ENCODE results near the gene USP10.

USP10 gene, protein sequence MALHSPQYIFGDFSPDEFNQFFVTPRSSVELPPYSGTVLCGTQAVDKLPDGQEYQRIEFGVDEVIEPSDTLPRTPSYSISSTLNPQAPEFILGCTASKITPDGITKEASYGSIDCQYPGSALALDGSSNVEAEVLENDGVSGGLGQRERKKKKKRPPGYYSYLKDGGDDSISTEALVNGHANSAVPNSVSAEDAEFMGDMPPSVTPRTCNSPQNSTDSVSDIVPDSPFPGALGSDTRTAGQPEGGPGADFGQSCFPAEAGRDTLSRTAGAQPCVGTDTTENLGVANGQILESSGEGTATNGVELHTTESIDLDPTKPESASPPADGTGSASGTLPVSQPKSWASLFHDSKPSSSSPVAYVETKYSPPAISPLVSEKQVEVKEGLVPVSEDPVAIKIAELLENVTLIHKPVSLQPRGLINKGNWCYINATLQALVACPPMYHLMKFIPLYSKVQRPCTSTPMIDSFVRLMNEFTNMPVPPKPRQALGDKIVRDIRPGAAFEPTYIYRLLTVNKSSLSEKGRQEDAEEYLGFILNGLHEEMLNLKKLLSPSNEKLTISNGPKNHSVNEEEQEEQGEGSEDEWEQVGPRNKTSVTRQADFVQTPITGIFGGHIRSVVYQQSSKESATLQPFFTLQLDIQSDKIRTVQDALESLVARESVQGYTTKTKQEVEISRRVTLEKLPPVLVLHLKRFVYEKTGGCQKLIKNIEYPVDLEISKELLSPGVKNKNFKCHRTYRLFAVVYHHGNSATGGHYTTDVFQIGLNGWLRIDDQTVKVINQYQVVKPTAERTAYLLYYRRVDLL

DNA sequence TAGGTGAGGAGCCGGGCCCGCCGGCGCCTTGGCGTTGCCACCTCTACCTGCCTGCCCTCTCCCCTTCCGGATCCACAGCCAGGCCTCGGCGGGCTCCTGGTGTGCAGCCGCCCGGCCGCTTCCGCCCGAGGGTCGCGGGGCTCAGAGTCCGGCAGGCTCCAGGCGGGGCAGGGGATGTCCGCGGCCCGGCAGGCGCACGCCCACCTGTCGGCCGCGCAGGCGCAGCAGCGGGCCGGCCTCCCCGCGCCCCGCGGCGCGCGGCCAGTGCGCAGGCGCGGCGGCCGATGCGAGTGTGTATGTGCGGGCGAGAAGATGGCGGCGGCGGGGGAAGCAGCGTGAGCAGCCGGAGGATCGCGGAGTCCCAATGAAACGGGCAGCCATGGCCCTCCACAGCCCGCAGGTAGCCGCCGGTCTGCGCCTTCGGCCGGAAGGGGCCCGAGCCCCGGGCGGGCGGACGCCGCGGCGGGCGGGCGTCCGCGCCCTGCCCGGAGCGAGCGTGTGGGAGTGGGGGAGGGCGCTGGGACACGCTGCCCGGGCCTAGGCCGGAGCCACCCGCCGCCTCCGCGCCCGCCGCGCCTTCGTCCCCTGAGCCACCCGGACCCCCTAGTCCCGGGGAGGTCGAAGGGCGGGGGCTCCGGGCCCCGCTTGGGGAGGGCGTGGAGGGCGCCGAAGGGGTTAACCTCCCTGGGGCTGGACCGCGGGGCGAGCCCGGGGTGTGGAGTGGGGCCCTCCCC is at the start of gene USP10:
USP10 (plus strand) TSS at position 289 of the 734 bp plus-strand sequence; CDS start at position 380, 91 bp downstream.
- DNase-seq, result peak; percentile 93

DNA sequence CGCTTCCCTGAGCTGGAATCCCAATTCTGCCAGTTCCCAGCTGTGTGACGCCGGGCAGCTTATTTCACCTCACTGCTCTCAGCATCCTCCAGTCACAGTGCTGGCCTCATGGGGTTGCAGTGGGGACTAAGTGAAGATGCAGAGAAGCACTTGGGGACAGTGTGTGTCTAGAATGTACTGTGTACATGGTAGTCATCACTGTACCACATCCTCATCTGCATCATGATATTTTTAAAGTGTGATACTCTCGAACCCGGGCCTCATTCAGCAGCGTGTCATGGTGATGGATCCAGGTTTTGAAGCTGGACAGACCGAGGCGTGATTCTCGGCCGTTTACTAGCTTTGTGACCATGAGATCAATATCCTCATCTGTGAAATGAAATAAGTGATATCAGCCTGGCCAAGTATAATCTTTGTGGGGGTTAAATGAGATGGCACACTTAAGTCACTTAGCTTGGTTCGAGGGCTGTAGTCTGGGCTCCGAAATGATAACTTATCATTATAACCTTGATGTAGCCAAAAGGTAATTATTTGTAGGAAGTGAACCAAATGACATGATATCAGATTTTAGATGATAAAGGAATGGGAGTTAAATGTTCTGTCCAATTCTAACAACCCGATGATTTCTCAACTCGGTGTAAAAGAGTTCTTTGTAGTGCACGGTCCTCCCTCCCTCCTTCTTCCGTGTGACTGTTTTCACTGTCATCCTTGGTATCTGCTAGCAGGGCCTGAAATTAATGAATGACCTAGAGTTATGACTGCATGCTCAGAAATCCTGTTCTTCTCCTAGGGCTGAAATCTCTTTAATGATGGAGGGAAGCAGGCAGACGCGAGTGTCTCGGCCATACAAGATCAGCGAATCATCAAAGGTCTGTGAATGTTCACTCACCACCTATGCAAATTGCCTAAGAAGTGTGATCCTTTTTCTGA is 49.5 kb upstream of the USP10 start:
- DNase-seq, result no peak

DNA sequence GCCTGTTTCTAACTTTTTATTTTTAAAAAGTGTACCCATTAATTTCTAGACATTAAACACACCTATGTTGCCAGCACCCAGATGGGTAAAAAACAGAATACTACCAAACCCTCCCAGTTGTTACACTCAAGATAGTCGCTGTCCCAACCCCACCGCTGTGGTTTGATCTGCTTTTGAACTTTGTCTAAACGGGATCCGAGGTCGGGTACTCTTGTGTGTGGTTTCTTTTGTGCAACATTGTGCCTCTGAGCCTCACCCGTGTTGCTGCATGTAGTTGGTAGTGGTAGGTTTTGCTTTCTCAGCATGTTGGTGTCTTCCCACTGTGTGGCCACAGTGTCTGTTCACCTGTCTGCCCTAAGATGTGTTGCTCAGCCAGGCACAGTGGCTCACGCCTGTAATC is 47.2 kb upstream of the USP10 start:
- DNase-seq, result no peak

- no peak for DNase-seq
Observed at GRCh38 chr16:84654238-84654637, 45.6 kb upstream of the USP10 start.

DNA sequence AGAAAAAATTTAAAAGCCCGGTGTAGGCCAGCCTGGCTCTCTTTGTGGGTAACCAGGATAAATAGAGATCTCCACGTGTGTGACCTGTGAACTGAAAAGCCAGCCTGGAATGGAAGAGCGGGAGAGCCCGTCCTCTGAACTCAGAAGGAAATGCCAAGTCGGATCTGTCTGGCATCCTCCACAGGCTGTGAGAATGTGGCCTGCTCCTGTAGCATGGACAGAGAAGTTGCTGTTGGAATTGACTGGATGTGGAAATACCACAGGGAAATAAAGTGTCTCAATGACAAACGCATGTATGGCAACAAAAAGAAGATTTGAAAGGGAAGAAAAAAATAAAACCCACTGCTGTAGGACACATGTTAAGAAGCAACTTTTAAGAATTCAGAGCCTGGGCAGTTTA is 44.8 kb upstream of the USP10 start:
- DNase-seq, result no peak

- DNase-seq, result no peak
Observed at GRCh38 chr16:84656649-84657048, 43.2 kb upstream of the USP10 start.

DNA sequence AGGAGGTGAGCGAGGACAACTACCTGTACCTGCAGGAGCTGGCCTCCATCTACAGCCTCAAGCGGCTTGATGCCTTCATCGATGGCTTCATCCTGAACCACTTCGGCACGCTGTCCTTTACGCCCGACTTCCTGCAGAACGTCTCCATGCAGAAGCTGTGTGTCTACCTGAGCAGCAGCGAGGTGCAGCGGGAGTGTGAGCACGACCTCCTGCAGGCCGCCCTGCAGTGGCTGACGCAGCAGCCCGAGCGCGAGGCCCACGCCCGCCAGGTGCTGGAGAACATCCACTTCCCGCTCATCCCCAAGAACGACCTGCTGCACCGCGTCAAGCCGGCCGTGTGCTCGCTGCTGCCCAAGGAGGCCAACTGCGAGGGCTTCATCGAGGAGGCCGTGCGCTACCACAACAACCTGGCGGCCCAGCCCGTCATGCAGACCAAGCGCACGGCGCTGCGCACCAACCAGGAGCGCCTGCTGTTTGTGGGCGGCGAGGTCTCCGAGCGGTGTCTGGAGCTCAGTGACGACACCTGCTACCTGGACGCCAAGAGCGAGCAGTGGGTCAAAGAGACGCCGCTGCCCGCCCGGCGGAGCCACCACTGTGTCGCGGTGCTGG is 42.5 kb upstream of the USP10 start:
- DNase-seq, result no peak

DNA sequence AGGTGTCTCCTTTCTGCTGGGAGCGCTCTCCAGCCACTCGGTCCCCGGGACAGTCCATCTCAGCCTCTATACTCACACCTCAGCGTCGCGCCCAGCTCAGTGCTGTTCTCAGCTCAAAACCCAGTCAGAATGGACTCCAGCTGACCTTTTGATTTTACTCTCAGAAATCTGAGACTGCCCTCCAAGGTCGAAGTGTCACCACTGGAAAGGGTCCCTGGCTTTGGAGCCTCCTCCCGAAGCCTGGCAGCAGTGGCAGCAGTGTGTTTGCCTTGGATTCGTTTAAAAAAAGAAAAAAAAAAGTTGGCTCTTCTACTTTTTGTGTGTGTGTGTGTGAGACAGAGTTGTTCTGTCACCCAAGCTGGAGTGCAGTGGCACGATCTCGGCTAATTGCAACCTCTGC is 41.1 kb upstream of the USP10 start:
- no peak for DNase-seq

DNA sequence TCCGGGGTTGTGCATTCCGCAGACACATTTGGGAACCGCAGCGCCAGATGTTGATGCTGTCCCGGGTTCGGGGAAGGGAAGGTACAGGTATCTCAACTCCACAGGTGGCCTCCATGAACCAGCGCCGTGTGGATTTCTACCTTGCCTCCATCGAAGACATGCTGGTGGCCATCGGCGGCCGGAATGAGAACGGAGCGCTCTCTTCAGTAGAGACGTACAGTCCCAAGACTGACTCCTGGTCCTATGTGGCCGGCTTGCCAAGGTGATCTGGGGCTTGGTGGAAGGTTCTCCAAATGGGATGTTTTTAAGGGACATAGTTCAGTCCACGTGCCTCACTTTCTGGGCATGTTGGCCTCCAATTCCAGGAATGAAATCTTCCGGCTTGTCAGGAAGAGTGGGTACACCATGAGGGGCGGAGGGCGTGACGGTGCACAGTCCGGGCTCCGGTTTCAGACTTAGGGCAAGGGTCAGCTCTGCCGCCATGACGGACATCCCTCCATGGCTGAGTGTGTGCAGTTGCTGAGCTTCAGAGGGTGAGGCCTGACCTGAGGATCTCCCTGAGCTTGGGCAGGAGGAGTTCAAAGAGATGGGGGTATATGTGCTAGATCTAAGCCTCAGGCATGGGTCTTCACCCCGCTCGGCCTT is 40.0 kb upstream of the USP10 start:
- DNase-seq, result no peak

GRCh38 chr16:84660973-84661372 is 38.8 kb upstream of the USP10 start:
- DNase-seq, result no peak

DNA sequence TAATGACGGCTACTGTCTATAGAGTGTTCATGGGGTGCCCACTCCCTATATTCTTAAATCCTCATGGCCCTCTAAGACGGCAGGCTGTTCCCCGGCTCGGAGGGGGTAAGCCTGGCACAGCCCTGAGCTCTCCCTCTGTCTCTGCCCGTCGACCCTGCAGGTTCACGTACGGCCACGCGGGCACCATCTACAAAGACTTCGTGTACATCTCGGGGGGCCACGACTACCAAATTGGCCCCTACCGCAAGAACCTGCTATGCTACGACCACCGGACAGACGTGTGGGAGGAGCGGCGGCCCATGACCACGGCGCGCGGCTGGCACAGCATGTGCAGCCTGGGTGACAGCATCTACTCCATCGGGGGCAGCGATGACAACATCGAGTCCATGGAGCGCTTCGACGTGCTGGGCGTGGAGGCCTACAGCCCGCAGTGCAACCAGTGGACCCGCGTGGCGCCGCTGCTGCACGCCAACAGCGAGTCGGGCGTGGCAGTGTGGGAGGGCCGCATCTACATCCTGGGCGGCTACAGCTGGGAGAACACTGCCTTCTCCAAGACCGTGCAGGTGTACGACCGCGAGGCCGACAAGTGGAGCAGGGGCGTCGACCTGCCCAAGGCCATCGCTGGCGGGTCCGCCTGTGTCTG is 38.3 kb upstream of the USP10 start:
- no peak for DNase-seq

GRCh38 chr16:84662471-84662870 is 37.3 kb upstream of the USP10 start:
- DNase-seq, result no peak

DNA sequence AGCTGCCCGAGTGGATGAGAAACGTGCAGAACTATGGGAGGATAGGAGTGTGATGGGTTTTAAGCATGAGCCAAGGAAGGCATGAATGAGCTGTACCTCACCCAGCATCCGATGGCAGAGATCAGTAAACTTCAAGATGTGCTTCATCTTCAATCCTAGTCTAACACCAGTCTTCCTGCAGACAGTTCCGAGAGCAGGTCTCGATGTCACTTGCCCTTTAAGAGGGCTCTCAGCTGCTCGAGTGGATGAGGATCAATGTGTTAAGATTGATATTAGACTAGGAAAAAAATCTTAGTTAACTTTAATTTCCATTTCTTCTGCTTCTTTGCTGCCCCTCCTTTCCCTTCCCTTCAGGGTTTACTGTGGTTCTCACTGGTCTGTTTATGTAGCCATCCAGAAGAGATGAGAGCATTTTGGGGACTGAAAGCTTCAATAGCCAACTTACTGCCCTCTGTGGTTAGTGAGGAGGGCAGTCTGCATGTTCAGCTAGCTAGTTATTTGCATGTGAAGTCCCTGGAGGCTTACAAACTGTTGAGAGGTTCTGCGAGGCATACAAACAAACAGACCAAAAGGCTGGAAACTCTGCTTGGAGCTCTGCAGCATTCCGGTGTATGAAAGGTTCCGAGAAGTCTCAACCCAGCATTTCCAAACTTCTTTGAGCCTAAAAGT is 36.2 kb upstream of the USP10 start:
- no peak for DNase-seq

DNA sequence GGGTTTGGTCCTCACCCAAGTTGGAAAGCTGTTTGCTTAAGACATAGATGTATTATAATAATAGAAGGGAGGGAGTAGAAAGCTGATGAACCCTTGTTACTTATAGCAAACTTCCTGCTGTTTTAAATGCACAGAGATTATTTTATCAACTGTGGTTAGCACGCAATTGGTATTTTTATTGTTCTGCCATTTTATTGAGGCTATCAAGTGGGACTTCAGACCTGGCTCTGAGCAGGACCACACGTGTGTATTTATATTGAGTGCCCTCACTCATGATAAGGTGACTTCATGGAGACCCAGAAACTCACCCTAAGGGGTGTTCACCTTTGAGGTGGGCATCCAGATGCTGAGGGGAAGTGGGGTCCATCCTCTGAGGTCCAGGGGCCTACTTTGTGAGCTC is 34.4 kb upstream of the USP10 start:
- no peak for DNase-seq

DNA sequence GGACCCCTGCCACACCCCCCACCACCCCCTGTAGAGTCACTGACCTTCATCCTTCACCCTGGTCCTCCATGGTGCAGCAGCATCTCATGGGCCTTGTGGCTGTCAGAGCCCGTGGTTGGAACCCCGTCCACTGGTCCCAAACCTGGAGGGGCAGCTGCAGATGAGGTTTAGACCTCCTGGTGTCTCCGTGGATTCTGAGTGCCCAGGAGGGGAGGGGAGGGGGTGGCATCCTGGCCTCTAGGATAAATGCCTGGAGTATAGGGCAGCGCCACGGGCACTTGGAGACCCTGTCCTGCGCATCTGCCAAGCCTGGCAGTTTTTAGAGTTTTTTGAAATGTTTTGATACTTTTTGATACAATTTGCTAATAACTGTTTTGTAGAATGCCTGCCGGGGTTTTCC is 34.0 kb upstream of the USP10 start:
- no peak for DNase-seq

DNA sequence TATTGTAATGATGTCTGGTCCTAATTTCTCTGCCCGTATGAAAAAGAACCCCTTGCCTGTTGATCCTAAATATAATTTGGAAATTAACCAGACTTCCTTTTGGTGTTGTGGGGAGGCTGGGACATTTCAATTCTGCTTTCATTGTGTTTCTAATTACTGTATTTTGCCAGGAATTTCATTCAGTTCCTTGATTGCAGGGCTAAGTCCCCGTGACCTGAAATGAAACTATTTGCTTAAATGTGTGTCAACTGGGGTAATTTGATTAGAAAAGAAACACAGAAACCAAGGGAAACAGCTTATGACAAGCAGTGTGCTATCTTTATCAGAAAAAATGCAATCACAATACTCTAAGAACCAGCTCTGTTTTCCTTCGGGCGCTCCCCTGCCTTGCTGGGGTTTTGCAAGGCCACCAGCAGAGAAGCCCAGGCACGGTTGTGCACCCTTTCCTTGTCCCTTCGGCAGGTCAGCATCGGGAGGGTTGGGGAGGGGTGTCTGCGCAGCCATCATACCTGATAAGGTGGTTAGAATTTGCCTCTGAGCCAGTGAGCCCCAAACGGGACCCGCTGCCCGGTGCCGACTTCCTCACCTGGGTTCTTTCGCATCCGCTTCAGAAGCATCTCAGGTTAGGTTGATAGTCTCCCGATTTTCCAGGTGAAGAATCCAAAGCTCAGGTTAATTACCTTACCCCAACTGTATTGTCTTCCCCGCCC is 32.0 kb upstream of the USP10 start:
- no peak for DNase-seq

GRCh38 chr16:84670063-84670462 is 29.7 kb upstream of the USP10 start:
- DNase-seq, result no peak

DNA sequence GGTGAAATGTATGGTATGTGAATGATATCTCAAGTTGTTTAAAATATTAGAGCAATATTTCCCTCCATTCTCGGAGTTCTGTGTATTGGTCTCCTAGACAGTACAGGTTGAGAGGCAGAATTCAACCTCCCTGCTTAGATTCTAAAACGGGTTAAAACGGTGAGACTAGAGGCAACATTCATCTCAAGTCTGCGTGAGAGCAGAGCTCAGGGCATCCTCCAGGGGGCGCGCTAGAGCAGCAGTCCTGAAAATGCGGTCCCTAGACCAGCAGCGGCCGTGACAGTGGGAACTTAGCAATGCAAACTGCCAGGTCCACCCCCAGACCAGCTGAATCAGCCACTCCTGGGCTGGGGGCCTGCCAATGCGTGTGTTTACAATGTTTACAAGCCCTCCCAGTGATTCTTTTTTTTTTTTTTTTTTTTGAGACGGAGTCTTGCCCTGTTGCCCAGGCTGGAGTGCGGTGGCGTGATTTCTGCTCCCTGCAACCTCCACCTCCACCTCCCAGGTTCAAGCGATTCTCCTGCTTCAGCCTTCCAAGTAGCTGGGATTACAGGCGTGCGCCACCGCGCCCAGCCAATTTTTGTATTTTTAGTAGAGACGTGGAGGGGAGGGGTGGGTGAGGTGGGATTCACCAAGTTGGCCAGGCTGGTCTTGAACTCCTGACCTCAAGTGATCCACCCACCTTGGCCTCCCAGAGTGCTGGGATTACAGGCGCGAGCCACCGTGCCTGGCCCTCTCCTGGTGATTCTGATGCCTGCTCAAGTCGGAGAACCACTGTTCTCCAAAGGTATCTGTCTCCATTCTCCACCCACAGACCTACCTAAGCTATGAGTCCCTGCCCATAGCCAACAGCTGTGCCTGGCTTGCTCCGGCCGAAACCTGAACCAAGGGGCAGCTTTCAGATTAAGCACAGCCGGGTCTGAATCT is 27.3 kb upstream of the USP10 start:
- DNase-seq, result peak; percentile 83

DNA sequence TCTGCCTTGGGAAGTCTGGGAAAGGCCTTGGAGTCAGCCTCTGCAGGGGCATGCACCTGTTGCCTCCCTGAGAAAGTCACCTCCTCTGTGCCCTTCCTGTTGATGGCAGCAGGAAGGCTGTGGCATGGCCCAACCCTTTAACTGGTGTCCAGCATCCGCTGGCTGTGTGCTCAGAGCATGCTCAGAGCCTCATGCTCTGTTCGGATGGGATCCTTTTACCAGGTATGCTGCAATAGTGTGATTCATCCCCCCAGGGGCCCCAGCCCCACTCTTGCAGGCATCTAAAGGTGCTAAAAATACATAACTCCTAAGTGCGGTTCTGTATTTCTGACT is 26.6 kb upstream of the USP10 start:
- no peak for DNase-seq
